Stomach smooth muscle (tissue), 2 donors: ENCODE results near the gene ORC5.

Experiments used
- H3K27ac ChIP-seq: one replicate; pipeline ENCODE4 v1.7.0; 2013; ENCODE audit warnings: mild to moderate bottlenecking, low read length, inconsistent platforms
- H3K27me3 ChIP-seq, 2 donors: one replicate each; pipeline ENCODE4 v1.7.0; 2013; ENCODE audit warnings: low read length in 2 of 2; ENCODE audit not compliant: insufficient read depth in 2 of 2, control insufficient read depth in 1 of 2
- H3K36me3 ChIP-seq, 2 donors: one replicate each; pipeline ENCODE4 v1.7.0; 2013; ENCODE audit warnings: low read length in 2 of 2; ENCODE audit not compliant: control insufficient read depth in 2 of 2, insufficient read depth in 2 of 2
- H3K4me1 ChIP-seq: one replicate; pipeline ENCODE4 v1.7.0; 2013; ENCODE audit warnings: low read length; ENCODE audit not compliant: control insufficient read depth, insufficient read depth
- H3K4me3 ChIP-seq, 2 donors: one replicate each; pipeline ENCODE4 v1.7.0; 2013; ENCODE audit warnings: low read length in 2 of 2
- H3K9ac ChIP-seq, 2 donors: one replicate each; pipeline ENCODE4 v1.7.0; 2013; ENCODE audit warnings: low read length in 2 of 2, mild to moderate bottlenecking in 1 of 2
- H3K9me3 ChIP-seq, 2 donors: one replicate each; pipeline ENCODE4 v1.7.0; 2013; ENCODE audit warnings: low read length in 2 of 2; ENCODE audit not compliant: control insufficient read depth in 2 of 2
- donor health status: healthy.
- donor health status: Pancreatic carcinoma.

ORC5 gene

DNA sequence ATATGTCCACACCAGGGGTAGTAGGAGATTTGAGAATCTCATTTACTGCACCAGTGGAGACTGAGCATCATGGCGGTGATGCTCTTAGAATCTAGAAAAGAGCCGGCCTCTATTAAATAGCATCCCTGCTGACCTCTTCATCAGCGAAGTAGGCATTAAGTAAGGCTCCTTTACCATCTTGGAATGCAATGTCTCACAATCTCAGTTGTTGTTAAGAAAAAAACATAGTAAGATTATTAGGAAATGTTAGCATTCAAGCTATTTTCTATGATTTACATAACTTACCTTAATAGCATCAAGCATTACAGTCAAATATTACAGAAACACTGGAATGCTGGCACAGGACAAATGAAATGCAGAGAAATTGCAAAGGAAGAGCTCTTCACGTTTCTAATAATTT, 54.5 kb downstream of the ORC5 start:
- Histone ChIP-seq H3K4me3 (no peak overlapping the region), H3K27me3 (no peaks in the 10 kb centered on the region), H3K27ac (no peak overlapping the region)

GRCh38 chr7:104152468-104152867, 55.3 kb downstream of the ORC5 start:
- Histone ChIP-seq H3K27me3 (no peaks in the 10 kb centered on the region), H3K9me3 (no peaks in the 10 kb centered on the region), H3K9ac (no peak overlapping the region), H3K4me1 (no peaks in the 10 kb centered on the region), H3K27ac (no peak overlapping the region), H3K4me3 (no peak overlapping the region), H3K36me3 (peaks cover 0 to 4% of the 10 kb centered on the region in 2 donors)

More for the DNA sequence above, 54.5 kb downstream of the ORC5 start:
- H3K9ac ChIP-seq = no peak overlapping the region
- H3K36me3 ChIP-seq = peaks cover 0 to 4% of the 10 kb centered on the region in 2 donors
- H3K9me3 ChIP-seq = no peaks in the 10 kb centered on the region
- no peaks in the 10 kb centered on the region for H3K4me1 ChIP-seq

- H3K9me3 ChIP-seq = no peaks in the 10 kb centered on the region
- H3K27me3 ChIP-seq = no peaks in the 10 kb centered on the region
- no peaks in the 10 kb centered on the region for H3K4me1 ChIP-seq
Measured at GRCh38 chr7:104150470-104150869, 57.3 kb downstream of the ORC5 start.

DNA sequence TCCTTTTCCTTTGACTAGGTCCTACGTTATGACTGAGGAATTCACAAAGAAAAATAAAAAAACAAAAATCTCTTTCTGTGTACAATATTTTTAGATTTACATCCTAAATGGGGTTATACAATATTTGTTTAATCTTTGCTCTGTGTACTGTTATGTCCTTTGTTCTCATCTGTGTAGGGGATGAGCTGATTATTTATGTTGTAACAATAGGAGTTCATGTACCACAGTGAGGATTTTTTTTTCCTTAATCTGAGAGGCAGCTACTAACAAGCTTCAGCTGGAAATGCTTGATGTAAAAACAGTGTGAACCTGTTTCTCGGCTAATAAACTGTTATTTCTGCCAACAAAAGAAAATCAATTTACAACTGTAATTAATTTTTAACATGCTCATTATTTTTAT, 58.0 kb downstream of the ORC5 start:
- no peaks in the 10 kb centered on the region for H3K4me1 ChIP-seq
- H3K4me3 ChIP-seq = no peak overlapping the region
- peaks cover 0 to 4% of the 10 kb centered on the region in 2 donors for H3K36me3 ChIP-seq
- no peak overlapping the region for H3K27ac ChIP-seq
- H3K9me3 ChIP-seq = no peaks in the 10 kb centered on the region
- no peak overlapping the region for H3K9ac ChIP-seq
- H3K27me3 ChIP-seq = no peaks in the 10 kb centered on the region

More at GRCh38 chr7:104150470-104150869, 57.3 kb downstream of the ORC5 start:
- Histone ChIP-seq H3K27ac (no peak overlapping the region), H3K4me3 (no peak overlapping the region), H3K36me3 (peaks cover 0 to 4% of the 10 kb centered on the region in 2 donors), H3K9ac (no peak overlapping the region)

DNA sequence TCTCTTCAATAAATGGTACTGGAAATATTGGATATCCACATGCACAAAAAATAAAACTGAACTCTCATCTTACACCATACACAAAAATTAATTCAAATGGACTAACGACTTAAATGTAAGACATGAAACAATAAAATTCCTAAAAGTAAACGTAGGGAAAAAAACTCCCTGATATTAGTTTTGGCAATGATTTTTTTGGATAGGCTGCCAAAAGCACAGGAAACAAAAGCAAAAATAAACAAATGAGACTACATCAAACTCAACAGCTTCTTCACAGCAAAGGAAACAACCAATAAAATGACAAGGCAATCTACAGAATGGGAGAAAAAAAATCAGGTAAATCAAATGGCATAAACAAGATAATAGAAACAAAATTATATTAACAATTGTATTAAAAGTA, 65.7 kb downstream of the ORC5 start:
- Histone ChIP-seq H3K9ac (no peak overlapping the region), H3K4me3 (no peak overlapping the region), H3K36me3 (peaks cover 0 to 4% of the 10 kb centered on the region in 2 donors), H3K4me1 (no peaks in the 10 kb centered on the region), H3K27ac (no peak overlapping the region), H3K9me3 (no peaks in the 10 kb centered on the region), H3K27me3 (no peaks in the 10 kb centered on the region)

GRCh38 chr7:104137971-104138370, 69.8 kb downstream of the ORC5 start:
- Histone ChIP-seq H3K4me1 (no peaks in the 10 kb centered on the region), H3K4me3 (no peak overlapping the region), H3K9ac (no peak overlapping the region), H3K27me3 (no peaks in the 10 kb centered on the region), H3K9me3 (no peaks in the 10 kb centered on the region), H3K36me3 (peaks cover 10 to 26% of the 10 kb centered on the region in 2 donors), H3K27ac (no peak overlapping the region)

- Histone ChIP-seq H3K9ac (no peak overlapping the region), H3K4me3 (no peak overlapping the region), H3K4me1 (no peaks in the 10 kb centered on the region), H3K9me3 (no peaks in the 10 kb centered on the region), H3K27ac (no peak overlapping the region), H3K36me3 (peaks cover 10 to 26% of the 10 kb centered on the region in 2 donors), H3K27me3 (no peaks in the 10 kb centered on the region)
Measured at GRCh38 chr7:104137511-104137910, 70.3 kb downstream of the ORC5 start.

DNA sequence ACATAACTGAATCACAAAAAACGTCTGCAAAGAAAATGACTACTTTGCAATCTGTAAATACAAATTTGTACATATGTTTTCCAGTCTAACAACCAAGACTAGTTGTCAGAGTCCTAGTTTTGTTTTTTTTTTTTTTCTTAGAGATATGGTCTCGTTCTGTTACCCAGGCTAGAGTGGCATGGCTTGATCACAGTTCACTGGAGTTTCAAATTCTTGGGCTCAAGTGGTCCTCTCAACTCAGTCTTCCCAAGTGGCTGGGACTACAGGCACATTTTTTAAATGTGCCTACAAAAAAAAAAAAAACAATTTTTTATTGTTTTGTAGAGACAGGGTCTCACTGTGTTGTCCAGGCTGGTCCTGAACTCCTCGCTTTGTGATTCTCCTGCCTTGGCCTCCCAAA, 70.8 kb downstream of the ORC5 start:
- Histone ChIP-seq H3K9me3 (no peaks in the 10 kb centered on the region), H3K27ac (no peak overlapping the region), H3K27me3 (no peaks in the 10 kb centered on the region), H3K4me1 (no peaks in the 10 kb centered on the region), H3K36me3 (peaks cover 10 to 26% of the 10 kb centered on the region in 2 donors), H3K4me3 (no peak overlapping the region), H3K9ac (no peak overlapping the region)

DNA sequence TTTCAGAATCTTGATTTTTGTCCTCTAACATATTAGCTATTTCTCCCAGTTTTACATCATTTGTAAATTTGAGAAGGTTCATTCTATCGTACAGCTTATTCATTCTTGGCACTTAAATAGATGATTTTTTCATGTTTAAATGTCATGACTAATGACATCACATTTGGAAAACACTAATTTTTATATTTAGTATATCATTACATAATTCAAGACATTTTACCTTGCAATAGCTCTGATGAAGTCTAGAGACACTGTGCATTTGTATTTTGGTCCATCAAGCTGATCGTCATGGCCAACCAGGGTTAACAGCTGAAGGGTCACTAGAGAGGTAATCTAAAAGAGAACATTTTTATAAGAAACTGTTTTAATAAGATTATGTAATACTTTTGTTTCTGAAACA, 71.3 kb downstream of the ORC5 start:
- H3K4me1 ChIP-seq = no peaks in the 10 kb centered on the region
- H3K27ac ChIP-seq = no peak overlapping the region
- no peaks in the 10 kb centered on the region for H3K9me3 ChIP-seq
- H3K4me3 ChIP-seq = no peak overlapping the region
- no peaks in the 10 kb centered on the region for H3K27me3 ChIP-seq
- no peak overlapping the region for H3K9ac ChIP-seq
- H3K36me3 ChIP-seq = peaks cover 10 to 26% of the 10 kb centered on the region in 2 donors

GRCh38 chr7:104135760-104136558, 71.9 kb downstream of the ORC5 start:
- Histone ChIP-seq H3K36me3 (peaks cover 10 to 27% of the 10 kb centered on the region in 2 donors), H3K9me3 (no peaks in the 10 kb centered on the region), H3K27ac (no peak overlapping the region), H3K4me3 (no peak overlapping the region), H3K27me3 (no peaks in the 10 kb centered on the region), H3K9ac (no peak overlapping the region), H3K4me1 (no peaks in the 10 kb centered on the region)

GRCh38 chr7:104133238-104133637, 74.6 kb downstream of the ORC5 start:
- H3K9me3 ChIP-seq = no peaks in the 10 kb centered on the region
- H3K4me3 ChIP-seq = no peak overlapping the region
- H3K36me3 ChIP-seq = peaks cover 16 to 26% of the 10 kb centered on the region in 2 donors
- no peaks in the 10 kb centered on the region for H3K27me3 ChIP-seq
- no peaks in the 10 kb centered on the region for H3K4me1 ChIP-seq
- no peak overlapping the region for H3K27ac ChIP-seq
- no peak overlapping the region for H3K9ac ChIP-seq
